Astrocyte of the cerebellum (primary cell): ENCODE results near the gene PPP1R1B.

ENCODE experiments used
- DNase-seq: peaks from one replicate; pipeline ENCODE4 v3.0.0-alpha.2; 2011; ENCODE audit warnings: low read depth
- H3K4me3 ChIP-seq: 2 replicates; pipeline ENCODE4 v1.5.1; 2011; ENCODE audit warnings: mild to moderate bottlenecking, low read depth, low read length, moderate library complexity
- CTCF ChIP-seq: IDR thresholded peaks from 2 replicates; pipeline ENCODE4 v1.5.1; 2012; ENCODE audit warnings: low read length, low read depth, moderate library complexity, mild to moderate bottlenecking; ENCODE audit errors: missing control alignments
- in situ Hi-C: cut with HindIII; loops from 2 replicates; pipeline ENCODE4 v1.10.0; 2017; ENCODE audit warnings: low sequenced_read_pairs

The PPP1R1B gene

DNA sequence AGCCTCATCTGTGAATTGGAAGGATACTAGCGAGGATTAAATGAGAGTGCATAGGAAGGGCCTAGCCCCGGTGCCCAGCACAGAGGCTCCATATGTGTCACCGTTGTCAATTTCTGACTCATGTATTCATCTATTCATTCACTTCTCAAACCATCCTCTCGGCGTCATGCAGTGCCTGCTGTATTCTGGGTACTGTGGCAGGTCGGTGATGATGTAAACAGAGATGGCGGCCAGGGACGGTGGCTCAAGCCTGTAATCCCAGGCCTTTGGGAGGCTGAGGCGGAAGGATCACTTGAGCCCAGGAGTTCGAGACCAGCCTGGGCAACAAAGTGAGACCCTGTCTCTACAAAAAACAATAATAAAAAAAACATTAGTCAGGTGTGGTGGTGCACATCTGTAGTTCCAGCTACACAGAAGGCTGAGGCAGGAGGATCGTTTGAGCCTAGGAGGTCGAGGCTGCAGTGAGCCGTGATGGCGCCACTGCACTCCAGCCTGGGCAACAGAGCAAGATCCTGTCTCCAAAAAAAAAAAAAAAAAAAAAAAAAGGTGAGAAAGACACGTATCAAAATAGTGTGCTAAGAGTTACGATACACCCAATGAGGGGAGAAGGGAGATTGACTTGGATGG lies 4.3 kb upstream of the PPP1R1B start:
- in situ Hi-C loops: no loop called here
- no peak for TF ChIP-seq CTCF
- no peak for DNase-seq
- no peak overlapping the region for H3K4me3 ChIP-seq

DNA sequence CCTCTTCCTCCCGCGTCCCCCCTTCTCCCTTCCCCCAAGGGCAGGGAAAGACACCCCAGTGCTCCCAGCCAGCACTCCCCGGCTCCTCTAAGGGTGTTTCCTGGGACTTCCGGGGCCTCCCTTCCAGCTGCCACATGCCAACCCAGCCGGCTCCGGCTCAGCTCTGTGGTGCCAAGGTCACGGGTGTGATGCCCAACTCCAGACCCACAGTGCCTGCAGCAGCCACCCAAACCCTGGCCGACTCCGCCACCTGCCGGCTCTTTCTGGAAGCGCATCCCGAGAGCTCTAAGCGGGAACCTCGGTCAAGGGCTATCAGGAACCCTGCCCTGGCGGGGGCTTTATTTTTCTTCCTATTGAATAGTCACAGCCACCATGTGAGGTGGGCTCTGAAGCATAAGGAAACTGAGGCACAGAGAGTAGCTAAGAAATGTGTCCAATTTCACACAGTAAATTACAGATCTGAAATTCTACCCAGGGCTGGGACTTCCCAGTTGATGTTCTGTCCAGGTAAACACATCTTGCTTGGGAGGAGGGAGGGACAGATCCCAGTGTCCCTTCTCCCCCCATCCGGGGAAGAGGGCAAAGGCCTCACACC lies 3.3 kb upstream of the PPP1R1B start:
- TF ChIP-seq CTCF: peak; percentile 97

GRCh38 chr17:39624313-39624712 lies 2.4 kb upstream of the PPP1R1B start:
- no peak for DNase-seq
- no peak overlapping the region for H3K4me3 ChIP-seq
- no peak for TF ChIP-seq CTCF
- in situ Hi-C loops: no loop called here

More for the DNA sequence above, 3.3 kb upstream of the PPP1R1B start:
- no peak overlapping the region for H3K4me3 ChIP-seq
- peak; percentile 12 for DNase-seq
- in situ Hi-C loops: no loop called here

DNA sequence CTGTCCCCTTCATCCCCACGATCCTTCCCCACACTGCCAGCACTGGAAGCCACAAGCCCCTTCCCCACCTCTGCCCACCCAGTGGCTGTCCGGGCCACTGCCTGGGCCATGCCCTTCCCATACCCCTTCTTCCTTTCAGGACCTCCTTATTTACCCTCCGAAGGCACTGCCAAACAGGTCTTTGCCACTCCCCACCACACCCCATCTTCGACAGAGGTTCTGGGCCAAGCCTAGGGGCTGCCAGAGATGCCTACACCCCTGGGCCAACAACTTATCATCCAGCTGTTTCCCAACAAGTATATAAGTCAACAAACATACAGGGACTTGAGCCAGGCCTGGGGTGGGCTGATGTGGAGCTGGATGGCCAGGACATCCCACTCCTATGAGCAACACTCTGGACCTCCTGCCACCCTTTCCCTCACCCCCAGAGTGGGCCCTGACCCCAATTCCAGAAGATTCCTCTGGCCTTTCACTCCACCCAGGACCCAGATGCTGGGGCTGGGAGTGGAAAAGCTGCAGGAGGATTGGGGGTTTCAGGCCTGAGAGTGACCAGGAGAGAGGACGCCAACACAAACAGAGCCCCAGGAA lies 1.5 kb upstream of the PPP1R1B start:
- in situ Hi-C loops: no loop called here
- no peak overlapping the region for H3K4me3 ChIP-seq
- no peak for DNase-seq
- no peak for TF ChIP-seq CTCF

DNA sequence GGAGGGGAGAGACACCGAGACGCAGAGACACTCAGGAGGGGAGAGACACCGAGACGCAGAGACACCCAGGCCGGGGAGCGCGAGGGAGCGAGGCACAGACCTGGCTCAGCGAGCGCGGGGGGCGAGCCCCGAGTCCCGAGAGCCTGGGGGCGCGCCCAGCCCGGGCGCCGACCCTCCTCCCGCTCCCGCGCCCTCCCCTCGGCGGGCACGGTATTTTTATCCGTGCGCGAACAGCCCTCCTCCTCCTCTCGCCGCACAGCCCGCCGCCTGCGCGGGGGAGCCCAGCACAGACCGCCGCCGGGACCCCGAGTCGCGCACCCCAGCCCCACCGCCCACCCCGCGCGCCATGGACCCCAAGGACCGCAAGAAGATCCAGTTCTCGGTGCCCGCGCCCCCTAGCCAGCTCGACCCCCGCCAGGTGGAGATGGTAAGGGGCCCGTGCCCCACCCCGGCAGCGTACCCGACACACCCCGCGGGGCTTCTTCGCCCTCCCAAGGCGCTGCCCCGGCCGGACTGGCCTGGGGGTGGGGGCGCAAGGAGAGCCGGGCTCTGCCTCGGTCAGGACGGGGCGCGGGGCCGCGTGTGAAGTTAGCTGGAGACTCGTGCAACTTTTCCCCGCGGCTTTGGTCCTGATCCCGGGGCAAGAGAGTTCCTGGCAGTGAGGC lies 427 bp downstream of the PPP1R1B start:
- no peak for TF ChIP-seq CTCF
- in situ Hi-C loops: no loop called here
- peak overlapping the region; percentile 36 for H3K4me3 ChIP-seq
- no peak for DNase-seq

DNA sequence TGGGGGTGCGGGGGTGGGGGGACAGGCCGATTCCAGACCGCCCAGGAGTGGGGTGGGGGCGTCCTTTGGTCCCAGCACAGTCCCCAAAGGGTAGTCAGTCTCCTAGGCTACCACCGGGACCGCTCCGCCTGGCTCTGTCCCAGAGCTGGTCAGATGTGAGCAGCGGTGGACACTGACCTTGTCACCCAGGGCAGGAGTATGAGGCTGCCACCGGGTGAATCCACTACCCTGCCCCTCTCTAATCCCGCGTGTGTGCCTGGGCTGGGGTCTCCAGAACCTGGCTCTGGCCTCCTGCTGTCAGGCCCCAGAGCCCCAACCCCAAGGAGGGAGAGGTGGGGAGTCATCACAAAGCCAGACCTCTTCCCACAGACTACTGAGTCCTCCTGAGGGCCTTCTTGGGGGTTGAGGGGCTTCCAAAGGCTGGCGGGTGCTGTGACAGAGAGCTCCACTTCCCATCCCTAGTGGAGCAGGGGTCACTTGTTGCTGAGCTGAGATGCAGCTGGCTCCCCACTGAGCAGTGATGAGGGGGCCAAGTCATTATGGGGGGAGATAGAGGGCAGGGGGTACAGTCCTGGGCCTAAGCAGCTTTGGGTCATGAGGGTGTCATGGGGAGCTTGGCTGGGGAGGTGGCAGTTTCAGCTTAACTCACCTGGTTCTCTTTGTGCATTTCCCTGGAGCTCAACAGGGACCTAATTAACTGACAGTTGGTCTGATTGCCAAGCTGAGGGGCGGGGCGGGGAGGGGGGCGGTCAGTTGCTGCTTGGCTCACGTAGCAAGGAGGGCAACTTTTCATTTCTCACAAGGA lies 1.2 kb downstream of the PPP1R1B start:
- in situ Hi-C loops: no loop called here
- no peak for DNase-seq
- H3K4me3 ChIP-seq: no peak overlapping the region
- no peak for TF ChIP-seq CTCF
